Retina (tissue), 1 donor: Measurements from ENCODE around the gene SRSF2.
"Not testable (repeated sequence)": the region's sequence is repeated elsewhere in the genome, so short reads cannot be mapped to it uniquely, and the experiment has no call there.

ENCODE experiments used
- DNase-seq: peaks from one replicate; pipeline ENCODE4 v3.0.0-alpha.2; 2016

Gene SRSF2

DNA sequence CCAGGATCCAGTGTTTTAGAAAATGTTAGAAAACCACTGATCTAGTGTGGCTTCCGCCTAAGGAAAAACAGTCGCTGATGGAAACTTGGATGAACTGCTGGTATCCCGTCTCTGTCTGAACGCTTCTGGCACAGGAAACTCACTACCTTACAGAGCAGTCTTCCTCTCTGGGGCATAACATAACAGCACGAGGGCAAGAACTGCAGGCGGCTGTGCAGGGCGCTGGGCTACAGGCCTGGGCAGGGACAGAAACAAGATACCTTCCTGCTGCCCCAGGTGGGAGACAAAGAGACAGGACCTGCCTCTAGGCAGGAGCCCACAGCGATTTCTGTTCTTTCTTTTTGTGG, 36.9 kb downstream of the SRSF2 start:
- no peak for DNase-seq

DNA sequence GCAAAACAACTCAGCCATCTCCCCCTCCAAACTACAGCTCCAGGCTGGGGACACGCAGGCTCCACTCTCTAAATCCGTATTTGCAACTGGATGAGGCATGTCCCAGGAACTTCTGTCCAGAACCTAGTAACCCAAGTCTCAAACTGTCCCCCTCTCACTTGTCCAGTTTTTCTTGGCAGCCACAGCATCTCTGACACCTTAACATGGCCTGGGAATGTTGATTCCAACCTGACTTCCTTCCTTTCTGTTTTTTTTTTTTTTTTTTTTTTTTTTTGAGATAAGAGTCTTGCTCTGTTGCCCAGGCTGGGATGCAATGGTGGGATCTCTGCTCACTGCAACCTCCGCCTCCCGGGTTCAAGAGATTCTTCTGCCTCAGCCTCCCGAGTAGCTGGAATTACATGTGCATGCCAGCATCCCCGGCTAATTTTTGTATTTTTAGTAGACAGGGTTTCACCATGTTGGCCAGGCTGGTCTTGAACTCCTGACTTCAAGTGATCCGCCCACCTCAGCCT, 38.6 kb downstream of the SRSF2 start:
- not testable (repeated sequence) for DNase-seq

- peak; percentile 90 for DNase-seq
Measured at GRCh38 chr17:76697702-76698465, 39.2 kb downstream of the SRSF2 start.

GRCh38 chr17:76696763-76697701, 40.1 kb downstream of the SRSF2 start:
- no peak for DNase-seq

DNA sequence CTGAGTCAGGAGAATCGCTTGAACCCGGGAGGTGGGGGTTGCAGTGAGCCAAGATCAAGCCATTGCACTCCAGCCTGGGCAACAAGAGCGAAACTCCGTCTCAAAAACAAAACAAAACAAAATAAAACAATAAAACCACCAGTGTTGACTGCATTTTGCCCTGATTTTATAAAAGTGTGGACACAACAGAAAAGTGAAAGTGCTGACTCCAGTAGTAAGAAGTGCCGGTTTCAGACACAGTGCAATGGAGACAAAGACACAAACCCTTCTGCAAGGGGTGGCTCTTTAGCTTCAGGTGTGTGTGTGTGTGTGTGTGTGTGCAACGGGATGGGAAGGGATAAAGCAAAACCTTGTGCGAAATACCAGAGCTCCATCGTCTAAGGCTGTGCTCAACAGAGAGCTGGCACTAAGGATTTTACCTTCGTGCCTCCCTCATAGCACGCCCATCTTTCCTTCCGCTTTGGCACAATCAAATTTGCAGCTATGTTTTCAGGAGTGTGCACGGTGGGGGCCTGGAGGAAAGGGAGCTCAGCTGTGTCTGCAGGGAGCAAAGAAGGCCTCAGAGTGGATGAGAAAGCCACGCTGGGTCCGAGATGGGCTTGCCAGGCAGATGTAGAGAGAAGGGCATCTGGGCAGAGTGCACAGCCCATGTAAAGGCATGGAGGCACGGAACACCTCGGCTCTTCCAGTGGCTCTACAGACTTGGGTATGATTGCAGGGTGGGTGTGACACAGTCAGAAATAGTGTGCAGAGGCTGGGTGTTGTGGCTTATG, 41.9 kb downstream of the SRSF2 start:
- DNase-seq: no peak

- no peak for DNase-seq
Measured at GRCh38 chr17:76691379-76692191, 45.5 kb downstream of the SRSF2 start.

GRCh38 chr17:76690596-76691280, 46.4 kb downstream of the SRSF2 start:
- DNase-seq: no peak

DNA sequence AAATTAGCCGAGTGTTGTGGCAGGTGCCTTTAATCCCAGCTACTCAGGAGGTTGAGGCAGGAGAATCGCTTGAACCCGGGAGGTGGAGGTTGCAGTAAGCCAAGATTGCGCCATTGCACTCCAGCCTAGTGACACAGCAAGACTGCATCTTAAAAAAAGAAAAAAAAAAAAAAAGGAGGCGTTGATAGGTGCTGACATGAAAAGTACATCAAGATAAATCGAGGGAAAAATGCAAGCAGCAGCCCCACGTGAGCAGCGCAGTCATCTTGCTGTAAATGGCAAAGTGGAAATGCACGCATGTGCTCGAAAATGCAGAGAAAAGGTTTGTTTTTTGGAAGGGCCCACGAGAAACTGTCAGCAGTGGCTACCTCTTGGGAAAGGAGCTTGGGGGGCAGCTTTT, 47.3 kb downstream of the SRSF2 start:
- no peak for DNase-seq

DNA sequence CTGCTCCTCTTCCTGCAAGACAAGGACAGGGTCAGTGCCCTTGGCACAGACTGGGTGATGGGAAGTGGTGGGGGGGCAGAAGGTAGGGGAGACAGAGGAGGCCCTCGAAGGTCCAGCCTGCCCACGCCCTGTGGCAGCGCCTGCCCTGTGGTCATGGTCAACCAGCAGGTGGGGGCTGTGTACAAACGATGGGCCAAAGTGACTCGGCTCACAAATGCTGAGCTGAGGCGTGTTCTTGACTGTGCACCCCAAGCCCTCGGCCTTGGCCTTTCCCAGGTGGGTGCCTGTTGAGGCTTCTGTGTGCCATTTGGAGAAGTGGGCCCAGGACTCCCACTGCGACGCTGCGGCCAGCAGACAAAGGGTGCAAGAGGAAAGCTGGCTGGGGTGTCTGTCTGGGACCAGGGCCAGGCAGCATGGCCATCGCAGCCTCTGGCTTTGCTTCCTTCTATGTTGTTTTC, 48.9 kb downstream of the SRSF2 start:
- no peak for DNase-seq

DNA sequence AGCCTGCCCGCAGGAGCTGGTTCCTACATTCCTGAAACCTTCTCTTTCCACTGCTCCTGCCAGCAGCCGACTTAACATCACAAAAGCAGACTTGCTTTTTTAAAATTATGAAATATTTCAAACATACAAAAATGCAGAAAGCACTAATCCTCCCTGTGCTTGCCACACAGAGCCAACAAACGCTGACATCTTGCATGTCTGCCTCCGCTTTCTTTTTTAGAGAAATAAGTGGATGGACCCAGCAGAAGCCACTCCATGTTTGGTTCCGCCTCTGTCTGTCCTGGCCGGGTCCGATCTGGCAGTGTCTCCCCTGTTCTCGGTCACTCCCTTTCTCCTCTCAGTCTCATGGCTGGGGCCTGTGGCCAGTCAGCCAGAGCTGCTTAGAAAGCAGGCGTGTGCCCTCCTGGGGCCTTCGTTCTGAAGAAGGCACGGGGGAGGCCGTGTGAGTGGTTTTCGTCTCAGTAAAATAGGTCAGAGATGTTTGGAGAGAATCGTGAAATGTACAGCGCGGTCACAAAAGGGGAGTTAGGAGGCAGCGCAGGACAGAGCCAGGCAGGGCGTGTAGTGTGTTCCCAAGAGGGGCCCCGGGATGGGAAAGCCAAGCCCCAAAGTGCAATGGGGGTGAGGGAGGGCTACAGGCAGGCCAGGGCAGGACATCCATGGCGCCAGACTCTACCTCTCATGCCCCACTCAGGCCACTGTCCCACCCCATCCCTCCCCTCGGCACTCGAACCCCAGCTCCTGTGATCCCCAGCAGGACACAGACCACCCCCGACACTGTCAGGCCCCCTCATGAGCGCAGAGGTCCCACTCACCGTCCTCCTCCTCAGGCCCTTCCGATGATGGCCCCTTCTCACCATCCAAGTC, 49.6 kb downstream of the SRSF2 start:
- peak; percentile 71 for DNase-seq

DNA sequence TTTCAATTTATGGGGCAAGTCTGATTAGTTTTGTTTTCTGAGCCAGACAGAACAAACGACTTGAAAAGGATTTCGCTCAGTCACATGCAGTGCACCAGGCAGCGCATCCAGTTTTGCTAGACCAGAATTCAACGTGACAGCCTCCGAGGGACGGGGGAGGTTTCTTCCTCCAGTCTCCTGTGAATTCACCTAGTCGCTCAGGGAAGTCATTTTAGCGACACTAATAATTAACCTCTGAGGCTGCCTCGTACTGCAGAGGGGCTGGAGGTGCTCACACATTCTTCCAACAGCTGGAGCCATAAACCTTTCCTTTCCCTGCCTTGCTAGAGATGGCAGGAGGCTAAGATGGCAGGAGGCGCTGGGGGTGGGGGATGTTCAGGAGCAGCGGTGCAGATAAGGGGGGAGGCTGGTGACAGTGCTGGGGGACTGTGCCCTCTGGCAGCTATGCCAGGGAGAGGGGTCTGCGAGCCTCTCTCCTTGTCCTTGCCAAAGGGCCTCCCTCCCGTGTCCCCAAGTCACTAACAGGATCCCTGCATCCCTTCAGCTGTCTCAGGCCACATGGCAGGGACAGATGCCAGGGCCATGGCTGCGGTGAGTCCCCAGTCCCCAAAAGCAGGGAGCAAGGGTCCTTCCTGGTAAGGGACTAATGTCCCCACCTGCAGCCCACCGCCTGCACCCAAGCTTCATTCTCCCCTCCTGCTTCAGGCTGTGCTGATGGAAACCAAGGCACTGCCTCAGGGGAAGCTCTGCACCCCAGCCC, 50.4 kb downstream of the SRSF2 start:
- DNase-seq: no peak

DNA sequence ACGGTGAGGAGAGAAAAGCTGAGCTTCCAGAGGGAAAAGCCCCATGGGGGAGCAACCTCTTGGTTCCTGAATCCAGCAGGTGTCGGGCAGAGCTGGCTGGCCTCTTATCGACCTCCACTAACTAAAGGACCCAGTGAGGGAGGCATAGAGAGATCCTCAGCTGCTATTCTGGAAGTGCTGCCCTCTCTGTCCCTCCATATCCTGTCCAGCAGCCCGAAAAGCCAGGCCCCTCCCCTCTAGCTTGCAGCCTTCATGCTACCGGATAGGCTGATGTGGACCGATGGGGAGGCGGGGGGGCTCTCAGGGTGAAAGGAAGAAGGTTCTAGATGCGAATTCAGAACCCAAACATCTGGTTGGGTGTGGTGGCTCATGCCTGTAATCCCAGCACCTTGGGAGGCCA, 51.3 kb downstream of the SRSF2 start:
- no peak for DNase-seq

DNA sequence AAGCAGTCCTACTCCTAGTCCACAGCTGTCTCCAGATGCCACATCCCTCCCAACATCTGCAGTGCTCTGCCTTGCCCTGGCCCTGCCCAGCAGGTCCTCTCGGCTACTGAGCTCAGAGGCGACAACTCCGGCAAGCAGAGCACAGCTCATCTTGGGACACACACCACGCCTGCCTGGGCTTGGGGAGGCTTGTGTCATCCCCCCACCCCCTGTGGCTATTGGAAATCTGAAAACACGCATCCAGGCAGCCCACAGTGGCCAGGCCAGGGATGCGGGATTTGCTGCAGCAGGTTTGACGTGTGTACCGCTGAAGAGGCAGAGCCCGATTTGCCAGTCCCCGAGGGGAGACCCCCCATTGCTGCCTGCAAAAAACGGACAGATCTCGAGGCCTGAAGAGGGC, 51.8 kb downstream of the SRSF2 start:
- no peak for DNase-seq

GRCh38 chr17:76684756-76685155, 52.4 kb downstream of the SRSF2 start:
- DNase-seq: no peak
